Measurements from ENCODE around the gene SEC14L1. TPM values are rescaled to one million over a fixed set of nuclear protein-coding genes. Genes with fewer than 3 reads are reported as not detected.
"Not testable (repeated sequence)": the region's sequence is repeated elsewhere in the genome, so short reads cannot be mapped to it uniquely, and the experiment has no call there.

The SEC14L1 gene
- total and polyA plus RNA-seq, 12 donors = 61.8 to 255 (median 143) TPM

DNA sequence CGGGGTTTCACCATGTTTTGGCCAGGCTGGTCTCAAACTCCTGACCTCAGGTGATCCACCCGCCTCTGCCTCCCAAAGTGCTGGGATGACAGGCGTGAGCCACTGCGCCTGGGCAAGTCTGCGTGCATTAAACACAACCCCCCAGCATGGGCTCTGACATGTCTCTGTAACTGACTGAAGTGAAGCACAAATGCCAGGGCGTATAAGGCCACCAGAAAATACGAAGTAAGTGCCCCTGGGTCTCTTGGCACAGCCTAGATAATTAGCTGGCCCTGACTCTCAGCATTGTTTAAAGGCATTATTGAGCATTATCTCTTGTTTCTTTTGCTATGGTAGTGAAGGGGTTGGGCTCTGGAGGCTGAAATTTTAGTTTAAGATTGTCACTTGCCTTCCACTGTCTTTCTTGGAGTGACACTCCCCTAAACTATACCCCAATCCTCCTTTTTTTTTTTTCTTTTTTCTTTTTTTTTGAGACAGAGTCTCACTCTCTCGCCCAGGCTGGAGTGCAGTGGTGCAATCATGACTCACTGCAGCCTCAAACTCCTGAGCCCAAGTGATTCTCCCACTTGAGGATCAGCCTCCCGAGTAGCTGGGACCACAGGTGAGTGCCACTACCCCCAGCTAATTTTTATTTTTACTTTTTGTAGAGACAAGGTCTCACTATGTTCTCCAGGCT is 8.2 kb upstream of the SEC14L1 start:
- Histone ChIP-seq H3K4me1 (replicated peaks in 1 of 2) (peaks cover 21 to 33% of the 10 kb centered on the region in 2 donors), H3K9me3 (replicated peaks in 1 of 3) (no peaks in the 10 kb centered on the region), H3K4me3 (peak overlapping the region in 1 of 4 donors; percentile 6), H3K27ac (peak overlapping the region; percentile 3 to 87 (median 82)), H3K36me3 (replicated peaks in 1 of 2) (no peaks in the 10 kb centered on the region), H3K27me3 (no peaks in the 10 kb centered on the region)
- TF ChIP-seq, protein P1, sequence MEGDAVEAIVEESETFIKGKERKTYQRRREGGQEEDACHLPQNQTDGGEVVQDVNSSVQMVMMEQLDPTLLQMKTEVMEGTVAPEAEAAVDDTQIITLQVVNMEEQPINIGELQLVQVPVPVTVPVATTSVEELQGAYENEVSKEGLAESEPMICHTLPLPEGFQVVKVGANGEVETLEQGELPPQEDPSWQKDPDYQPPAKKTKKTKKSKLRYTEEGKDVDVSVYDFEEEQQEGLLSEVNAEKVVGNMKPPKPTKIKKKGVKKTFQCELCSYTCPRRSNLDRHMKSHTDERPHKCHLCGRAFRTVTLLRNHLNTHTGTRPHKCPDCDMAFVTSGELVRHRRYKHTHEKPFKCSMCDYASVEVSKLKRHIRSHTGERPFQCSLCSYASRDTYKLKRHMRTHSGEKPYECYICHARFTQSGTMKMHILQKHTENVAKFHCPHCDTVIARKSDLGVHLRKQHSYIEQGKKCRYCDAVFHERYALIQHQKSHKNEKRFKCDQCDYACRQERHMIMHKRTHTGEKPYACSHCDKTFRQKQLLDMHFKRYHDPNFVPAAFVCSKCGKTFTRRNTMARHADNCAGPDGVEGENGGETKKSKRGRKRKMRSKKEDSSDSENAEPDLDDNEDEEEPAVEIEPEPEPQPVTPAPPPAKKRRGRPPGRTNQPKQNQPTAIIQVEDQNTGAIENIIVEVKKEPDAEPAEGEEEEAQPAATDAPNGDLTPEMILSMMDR (IDR thresholded peaks at IDR 0.05) = no peak
- WGBS, 4 donors = 47 to 61% (median 60%) methylated on average over 9 of the region's 9 CpGs
- DNase-seq = peak in 3 of 7 donors; percentile 61 to 68 (median 66)
- intact Hi-C loops (cut with DNase I) = no loop called here

- Histone ChIP-seq H3K4me3 (peak overlapping the region in 1 of 4 donors; percentile 6), H3K27ac (peak overlapping the region in 4 of 5 donors; percentile 72 to 87 (median 84)), H3K36me3 (replicated peaks in 1 of 2) (no peaks in the 10 kb centered on the region), H3K27me3 (no peaks in the 10 kb centered on the region), H3K9me3 (replicated peaks in 1 of 3) (no peaks in the 10 kb centered on the region), H3K4me1 (replicated peaks in 1 of 2) (peaks cover 21 to 33% of the 10 kb centered on the region in 2 donors)
- DNase-seq = peak in 1 of 7 donors; percentile 15
- 79 to 94% (median 91%) methylated on average over 9 to 15 of the region's 15 CpGs for WGBS, 4 donors
- intact Hi-C loops (cut with DNase I) = no loop called here
- TF ChIP-seq, protein P1 (IDR thresholded peaks at IDR 0.05) = no peak
- TF ChIP-seq POLR2A (IDR thresholded peaks at IDR 0.05) = no peak
Observed at GRCh38 chr17:77133087-77133638, 7.6 kb upstream of the SEC14L1 start.

- DNase-seq = peak in 1 of 7 donors; percentile 10
- H3K27ac ChIP-seq = no peak overlapping the region
- no peak overlapping the region for H3K4me3 ChIP-seq
- no peaks in the 10 kb centered on the region for H3K36me3 ChIP-seq (replicated peaks in 1 of 2)
- peaks cover 26% of the 10 kb centered on the region in 2 donors for H3K4me1 ChIP-seq (replicated peaks in 1 of 2)
- WGBS, 4 donors = 90 to 93% (median 90%) methylated on average over 8 of the region's 8 CpGs
- TF ChIP-seq, protein P1 (IDR thresholded peaks at IDR 0.05) = no peak
- no peak for TF ChIP-seq POLR2A (IDR thresholded peaks at IDR 0.05)
- no peaks in the 10 kb centered on the region for H3K27me3 ChIP-seq
- no peaks in the 10 kb centered on the region for H3K9me3 ChIP-seq (replicated peaks in 1 of 3)
- intact Hi-C loops (cut with DNase I) = no loop called here
Observed at GRCh38 chr17:77136420-77136767, 4.4 kb upstream of the SEC14L1 start.

GRCh38 chr17:77137111-77137510 is 3.7 kb upstream of the SEC14L1 start:
- 79 to 97% (median 85%) methylated on average over 3 of the region's 3 CpGs for WGBS, 4 donors

GRCh38 chr17:77137886-77138285 is 2.9 kb upstream of the SEC14L1 start:
- H3K36me3 ChIP-seq (replicated peaks in 1 of 2); H3K27me3 ChIP-seq; intact Hi-C loops (cut with DNase I); H3K9me3 ChIP-seq (replicated peaks in 1 of 3); H3K4me3 ChIP-seq: not testable (repeated sequence)
- H3K4me1 ChIP-seq (replicated peaks in 1 of 2) = peaks cover 20 to 22% of the 10 kb centered on the region in 2 donors
- 58 to 70% (median 62%) methylated on average over 3 of the region's 3 CpGs for WGBS, 4 donors
- peak in 1 of 7 donors; percentile 55 for DNase-seq
- peak overlapping the region in 1 of 5 donors; percentile 38 for H3K27ac ChIP-seq

More at GRCh38 chr17:77137111-77137510, 3.7 kb upstream of the SEC14L1 start:
- intact Hi-C loops (cut with DNase I) = no loop called here
- H3K36me3 ChIP-seq (replicated peaks in 1 of 2) = no peaks in the 10 kb centered on the region
- TF ChIP-seq POLR2A (IDR thresholded peaks at IDR 0.05) = no peak
- TF ChIP-seq, protein P1 (IDR thresholded peaks at IDR 0.05) = no peak
- H3K27me3 ChIP-seq = no peaks in the 10 kb centered on the region
- H3K4me1 ChIP-seq (replicated peaks in 1 of 2) = peaks cover 22 to 23% of the 10 kb centered on the region in 2 donors
- no peak for DNase-seq
- no peak overlapping the region for H3K4me3 ChIP-seq
- no peaks in the 10 kb centered on the region for H3K9me3 ChIP-seq (replicated peaks in 1 of 3)
- no peak overlapping the region for H3K27ac ChIP-seq
